WTC11 (cell line): ENCODE measurements around the gene NTN1.

Experiments
- ATF3 ChIP-seq: sonication (generic); formaldehyde crosslinking; conservative IDR thresholded peaks from 2 replicates; pipeline ENCODE4 v1.8.1; 2022; ENCODE audit warnings: mild to moderate bottlenecking, missing genetic modification reagents
- CTCF ChIP-seq: fragments of 200-600 bp; IDR thresholded peaks from 2 replicates; pipeline ENCODE4 v1.8.0; 2022; ENCODE audit warnings: antibody characterized with exemption
- E2F5 ChIP-seq: sonication (generic); formaldehyde crosslinking; IDR thresholded peaks from 2 replicates; pipeline ENCODE4 v1.8.1; 2022; ENCODE audit warnings: mild to moderate bottlenecking, moderate library complexity, missing genetic modification reagents
- ERG ChIP-seq: fragments of 250-450 bp; sonication (Bioruptor Pico); IDR thresholded peaks from 2 replicates; pipeline ENCODE4 v1.8.0; 2021; ENCODE audit warnings: mild to moderate bottlenecking
- FOXJ3 ChIP-seq: sonication (generic); formaldehyde crosslinking; IDR thresholded peaks from 2 replicates; pipeline ENCODE4 v1.9.0; 2021; ENCODE audit warnings: missing genetic modification reagents, mild to moderate bottlenecking, borderline replicate concordance
- HMGXB4 ChIP-seq: sonication (generic); formaldehyde crosslinking; IDR thresholded peaks from 2 replicates; pipeline ENCODE4 v1.8.1; 2023; ENCODE audit warnings: mild to moderate bottlenecking, moderate library complexity, missing genetic modification reagents
- IRF1 ChIP-seq: sonication (generic); formaldehyde crosslinking; IDR thresholded peaks from 2 replicates; pipeline ENCODE4 v1.8.0; 2023; ENCODE audit warnings: missing genetic modification reagents
- IRF2 ChIP-seq: sonication (generic); formaldehyde crosslinking; IDR thresholded peaks from 2 replicates; pipeline ENCODE4 v1.8.0; 2022; ENCODE audit warnings: low read depth, missing genetic modification reagents, borderline replicate concordance
- MLX ChIP-seq: sonication (generic); formaldehyde crosslinking; IDR thresholded peaks from 2 replicates; pipeline ENCODE4 v1.8.1; 2023; ENCODE audit warnings: mild to moderate bottlenecking, missing genetic modification reagents, moderate library complexity
- NR1H2 ChIP-seq: sonication (generic); formaldehyde crosslinking; IDR thresholded peaks from 2 replicates; pipeline ENCODE4 v1.9.0; 2021; ENCODE audit warnings: mild to moderate bottlenecking, moderate library complexity, missing genetic modification reagents
- SMAD3 ChIP-seq: sonication (generic); formaldehyde crosslinking; IDR thresholded peaks from 2 replicates; pipeline ENCODE4 v1.8.0; 2022; ENCODE audit warnings: missing genetic modification reagents, mild to moderate bottlenecking, borderline replicate concordance
- ZNF232 ChIP-seq: sonication (generic); formaldehyde crosslinking; IDR thresholded peaks from 2 replicates; pipeline ENCODE4 v1.8.0; 2022; ENCODE audit warnings: mild to moderate bottlenecking, missing genetic modification reagents
- ZSCAN18 ChIP-seq: fragments of 250-450 bp; sonication (Bioruptor Pico); IDR thresholded peaks from 2 replicates; pipeline ENCODE4 v2.1.2; 2022; ENCODE audit warnings: mild to moderate bottlenecking, moderate library complexity

GRCh38 chr17:9127340-9127739 is 106.0 kb downstream of the NTN1 start:
- no peak for TF ChIP-seq CTCF
- TF ChIP-seq E2F5 (CRISPR knock-in tag) = no peak
- TF ChIP-seq ERG (CRISPR knock-in tag) = no peak
- TF ChIP-seq SMAD3 (CRISPR knock-in tag) = no peak
- TF ChIP-seq NR1H2 (CRISPR knock-in tag) = no peak
- TF ChIP-seq ZNF232 (CRISPR knock-in tag) = no peak
- TF ChIP-seq ZSCAN18 (CRISPR knock-in tag) = no peak
- TF ChIP-seq FOXJ3 (CRISPR knock-in tag) = no peak
- TF ChIP-seq ATF3 (CRISPR knock-in tag) = no peak
- no peak for TF ChIP-seq IRF1 (CRISPR knock-in tag)
- no peak for TF ChIP-seq IRF2 (CRISPR knock-in tag)
- no peak for TF ChIP-seq HMGXB4 (CRISPR knock-in tag)
- TF ChIP-seq MLX (CRISPR knock-in tag) = no peak
